ENCODE measurements around the gene SFTA2.
"Not testable (repeated sequence)": the region's sequence is repeated elsewhere in the genome, so short reads cannot be mapped to it uniquely, and the experiment has no call there.

The SFTA2 gene

GRCh38 chr6:30942338-30943060 is 10.5 kb upstream of the SFTA2 start:
- peak in 1 of 2 experiments; percentile 17 for DNase-seq

DNA sequence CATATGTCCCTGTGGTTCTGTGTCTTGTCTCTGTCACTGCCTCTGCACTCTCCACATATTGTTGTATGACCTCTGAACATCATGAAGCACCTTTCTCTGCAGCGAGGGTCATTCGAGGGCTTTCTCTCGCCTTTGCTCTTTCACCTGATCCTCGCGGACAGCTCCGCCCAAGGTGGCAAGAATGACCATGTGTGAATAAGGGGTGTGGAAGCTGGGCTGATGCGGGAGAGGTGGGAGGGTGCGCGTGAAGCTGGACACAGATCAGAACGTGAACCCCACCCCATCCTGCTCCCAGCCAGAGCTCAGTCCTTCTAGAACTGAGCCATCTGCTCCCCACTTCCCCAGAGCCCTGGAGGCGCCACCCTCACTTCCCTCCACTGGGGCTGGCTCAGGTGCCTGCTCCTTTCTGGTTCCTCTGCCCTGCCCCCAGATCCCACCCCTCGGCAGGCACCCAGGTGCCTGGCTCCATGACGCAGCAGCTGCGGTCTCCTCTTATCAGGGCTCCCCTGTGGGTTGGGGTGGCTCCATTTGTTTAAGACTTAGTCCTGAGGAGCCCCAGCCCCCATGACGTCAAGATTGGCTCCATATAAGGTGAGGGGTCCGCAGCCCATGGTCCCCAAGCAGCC is 8.5 kb upstream of the SFTA2 start, which contains the start of gene MUCL3:
Gene MUCL3 (plus strand): TSS at position 613 of the 626 bp plus-strand sequence. CDS start 27 bp downstream, outside the sequence.
- DNase-seq: no peak

DNA sequence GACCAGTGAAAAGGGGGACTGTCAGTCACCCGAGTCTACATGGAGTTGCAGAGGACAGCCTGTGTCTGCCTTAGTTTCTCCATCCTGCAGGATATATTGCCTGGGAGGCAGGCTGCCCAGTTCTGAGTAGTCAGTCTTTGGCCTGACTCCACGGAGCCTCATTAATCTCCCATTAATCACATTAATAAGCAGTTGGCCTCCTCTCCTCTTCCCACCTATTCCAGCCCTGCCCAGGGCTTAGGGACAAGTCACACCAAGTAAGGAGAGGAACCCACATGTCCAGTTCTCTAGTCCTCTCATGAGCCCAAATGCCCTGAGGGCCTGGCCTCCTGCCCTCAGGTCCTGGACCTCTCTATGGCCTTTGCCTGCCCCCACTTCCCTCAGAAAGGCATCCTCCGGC is 7.5 kb upstream of the SFTA2 start:
- DNase-seq: no peak

DNA sequence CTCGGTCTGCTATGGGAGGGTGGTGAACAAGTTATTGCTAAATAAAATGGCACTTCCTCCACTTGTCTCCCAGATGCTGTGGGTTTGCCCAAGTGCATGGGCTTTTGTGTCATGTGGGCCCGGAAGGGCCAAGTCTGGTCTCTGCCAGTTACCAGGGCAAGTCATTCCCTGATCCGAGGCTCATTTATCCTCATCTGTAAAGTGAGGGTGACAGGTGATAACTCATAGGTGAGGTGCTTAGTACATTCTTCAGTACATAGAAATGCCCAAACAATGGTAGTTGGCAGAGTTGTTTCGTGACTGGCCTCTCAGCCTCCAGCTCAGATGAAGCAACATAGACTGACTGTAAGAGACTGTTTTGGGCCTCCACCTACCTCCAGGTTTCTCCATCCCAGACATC is 6.8 kb upstream of the SFTA2 start:
- no peak for DNase-seq

- DNase-seq: no peak
Measured at GRCh38 chr6:30937265-30937664, 5.3 kb upstream of the SFTA2 start.

DNA sequence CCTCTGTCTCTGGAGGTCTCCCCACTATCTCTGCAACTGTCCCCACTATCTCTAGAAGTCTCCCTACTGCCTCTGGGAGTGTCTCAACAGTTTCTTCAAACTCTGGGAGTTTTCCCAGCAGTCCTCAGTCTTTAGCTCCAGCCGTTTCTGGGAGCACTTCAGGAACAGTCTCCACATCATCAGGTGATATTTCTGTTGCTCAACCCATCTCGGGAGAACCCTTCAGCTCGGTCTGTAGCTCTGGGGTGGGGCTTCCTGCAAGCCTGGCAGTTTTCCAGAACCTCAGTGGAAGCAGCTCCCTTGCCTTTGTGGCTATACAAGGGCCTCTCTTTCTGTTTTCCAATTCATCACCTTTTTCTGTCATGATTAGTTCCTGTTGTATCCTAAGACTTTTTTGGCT is 3.0 kb upstream of the SFTA2 start:
- DNase-seq: no peak

- DNase-seq: no peak
Measured at GRCh38 chr6:30932665-30933365, 845 bp upstream of the SFTA2 start.

GRCh38 chr6:30931272-30931671 is 698 bp downstream of the SFTA2 start:
- no peak for DNase-seq

- DNase-seq: no peak
Measured at GRCh38 chr6:30930506-30930905, 1.5 kb downstream of the SFTA2 start.

- DNase-seq: no peak
Measured at GRCh38 chr6:30928677-30929076, 3.3 kb downstream of the SFTA2 start.

DNA sequence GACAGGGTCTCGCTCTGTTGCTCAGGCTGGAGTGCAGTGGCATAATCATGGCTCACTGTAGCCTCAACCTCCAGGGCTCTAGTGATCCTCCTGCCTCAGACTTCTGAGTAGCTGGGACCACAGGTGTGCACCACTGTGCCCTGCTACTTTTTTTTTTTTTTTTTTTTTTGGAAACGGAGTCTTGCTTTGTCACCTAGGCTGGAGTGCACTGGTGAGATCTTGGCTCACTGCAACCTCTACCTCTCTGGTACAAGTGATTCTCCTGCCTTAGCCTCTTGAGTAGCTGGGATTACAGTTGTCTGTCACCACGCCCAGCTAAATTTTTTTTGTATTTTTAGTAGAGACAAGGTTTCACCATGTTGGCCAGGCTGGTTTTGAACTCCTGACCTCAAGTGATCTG is 4.9 kb downstream of the SFTA2 start:
- DNase-seq: not testable (repeated sequence)

DNA sequence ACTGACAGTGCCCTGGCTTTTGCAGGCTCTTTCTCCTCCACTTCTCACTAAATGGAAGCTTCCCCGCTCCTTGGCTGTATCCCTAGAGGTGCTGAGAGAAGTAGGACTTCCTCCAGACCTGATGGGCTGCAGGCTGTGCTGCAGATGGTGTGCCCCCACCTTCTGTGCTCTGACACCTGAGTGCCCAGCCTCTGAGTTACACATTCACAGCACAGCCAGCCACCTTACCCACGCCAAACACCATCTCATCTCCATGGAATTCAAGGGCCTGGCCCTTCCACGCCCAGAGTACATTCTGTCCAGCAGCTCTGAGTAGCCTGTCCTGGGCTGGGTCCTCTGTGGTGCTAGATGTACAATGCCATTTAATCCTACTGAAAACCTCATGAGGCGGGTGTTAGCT is 5.3 kb downstream of the SFTA2 start:
- DNase-seq: no peak

DNA sequence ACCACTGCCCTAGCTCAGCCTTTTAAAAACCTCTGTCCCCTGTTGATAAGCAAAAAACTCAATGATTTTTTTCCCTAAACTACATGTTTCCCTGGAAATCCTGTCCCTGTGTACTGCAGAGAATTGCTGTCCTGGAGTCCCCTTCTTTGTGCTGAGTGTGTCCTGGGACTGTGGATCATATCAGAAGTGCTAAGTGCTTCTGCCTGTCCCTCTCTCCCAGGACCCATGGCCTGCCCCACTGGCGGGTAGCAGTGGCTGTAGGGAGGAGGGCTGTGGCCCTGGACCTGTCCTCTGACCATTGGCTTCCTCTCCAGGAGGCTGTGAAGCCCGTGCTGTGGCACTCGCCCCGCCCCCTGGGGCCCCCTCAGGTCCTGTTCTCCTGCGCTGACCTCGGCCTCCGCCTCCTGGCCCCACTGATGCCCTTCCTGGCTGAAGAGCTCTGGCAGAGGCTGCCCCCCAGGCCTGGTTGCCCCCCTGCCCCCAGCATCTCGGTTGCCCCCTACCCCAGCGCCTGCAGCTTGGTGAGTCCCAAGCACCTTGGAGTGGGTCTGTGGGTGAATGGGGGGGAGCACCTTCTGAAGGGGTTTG is 7.8 kb downstream of the SFTA2 start:
- DNase-seq: not testable (repeated sequence)

- no peak for DNase-seq
Measured at GRCh38 chr6:30922447-30922852, 9.5 kb downstream of the SFTA2 start.

DNA sequence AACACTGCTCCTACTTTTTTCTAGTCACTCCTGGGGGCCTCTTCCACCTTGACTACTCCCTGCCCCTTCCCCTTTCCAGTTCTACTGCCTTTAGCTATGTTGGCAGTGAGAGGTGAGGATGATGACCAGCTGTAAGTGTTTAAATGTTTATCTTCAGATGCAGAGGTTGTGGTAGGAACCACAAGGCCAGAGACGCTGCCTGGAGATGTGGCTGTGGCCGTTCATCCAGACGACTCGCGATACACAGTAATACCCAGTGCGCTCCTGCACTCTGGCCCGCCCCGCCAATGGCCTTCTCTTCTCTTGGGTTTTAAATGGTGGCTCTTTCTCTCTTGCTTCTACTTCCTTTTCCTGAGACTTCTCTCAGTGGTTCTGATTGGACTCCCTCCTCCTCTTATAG is 13.3 kb downstream of the SFTA2 start:
- no peak for DNase-seq

GRCh38 chr6:30917487-30917886 is 14.5 kb downstream of the SFTA2 start:
- no peak for DNase-seq

DNA sequence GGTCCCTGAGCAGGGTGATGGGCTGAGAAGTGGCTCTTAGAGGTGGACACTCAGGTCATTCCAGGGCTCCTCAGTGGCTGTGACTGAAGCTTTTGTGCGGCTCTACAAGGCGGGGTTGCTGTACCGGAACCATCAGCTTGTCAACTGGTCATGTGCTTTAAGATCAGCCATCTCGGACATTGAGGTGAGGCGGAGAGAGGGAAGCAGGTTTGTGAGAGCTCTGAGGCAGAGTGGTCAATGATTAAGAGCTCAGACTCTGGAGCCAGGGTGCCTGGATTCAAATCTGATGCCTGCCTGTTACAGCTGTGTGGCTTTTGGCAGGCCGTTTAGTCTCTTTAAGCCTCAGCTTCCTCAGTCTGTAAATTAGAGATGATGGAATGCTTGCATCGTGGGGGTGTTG is 14.9 kb downstream of the SFTA2 start:
- no peak for DNase-seq

- peak in 1 of 2 experiments; percentile 51 for DNase-seq
Measured at GRCh38 chr6:30915591-30915946, 16.4 kb downstream of the SFTA2 start.

- no peak for DNase-seq
Measured at GRCh38 chr6:30914854-30915590, 16.9 kb downstream of the SFTA2 start.

GRCh38 chr6:30914076-30914853 is 17.7 kb downstream of the SFTA2 start, which contains the start of gene VARS2:
VARS2 (plus strand) TSS chr6:30914238; CDS start chr6:30914837, 599 bp downstream.
- peak; percentile 52 to 83 for DNase-seq

GRCh38 chr6:30913721-30914075 is 18.3 kb downstream of the SFTA2 start:
- no peak for DNase-seq
